KOPT-K1 (cell line): ENCODE measurements around the gene POU2F3.

Experiments
- H3K27ac ChIP-seq: fragments of 200-600 bp; sonication (generic); 2 replicates; pipeline ENCODE4 v1.5.1; 2016; ENCODE audit warnings: antibody characterized with exemption, mild to moderate bottlenecking, low read depth, low read length; ENCODE audit not compliant: poor library complexity, severe bottlenecking
- H3K36me3 ChIP-seq: fragments of 200-600 bp; sonication (generic); 2 replicates; pipeline ENCODE4 v1.5.1; 2017; ENCODE audit warnings: antibody characterized with exemption, mild to moderate bottlenecking, low read length, moderate library complexity; ENCODE audit not compliant: insufficient read depth
- H3K9me3 ChIP-seq: fragments of 200-600 bp; sonication (generic); 2 replicates; pipeline ENCODE4 v1.5.1; 2017; ENCODE audit warnings: antibody characterized with exemption, low read length, mild to moderate bottlenecking; ENCODE audit not compliant: insufficient read depth, poor library complexity, severe bottlenecking

The POU2F3 gene

DNA sequence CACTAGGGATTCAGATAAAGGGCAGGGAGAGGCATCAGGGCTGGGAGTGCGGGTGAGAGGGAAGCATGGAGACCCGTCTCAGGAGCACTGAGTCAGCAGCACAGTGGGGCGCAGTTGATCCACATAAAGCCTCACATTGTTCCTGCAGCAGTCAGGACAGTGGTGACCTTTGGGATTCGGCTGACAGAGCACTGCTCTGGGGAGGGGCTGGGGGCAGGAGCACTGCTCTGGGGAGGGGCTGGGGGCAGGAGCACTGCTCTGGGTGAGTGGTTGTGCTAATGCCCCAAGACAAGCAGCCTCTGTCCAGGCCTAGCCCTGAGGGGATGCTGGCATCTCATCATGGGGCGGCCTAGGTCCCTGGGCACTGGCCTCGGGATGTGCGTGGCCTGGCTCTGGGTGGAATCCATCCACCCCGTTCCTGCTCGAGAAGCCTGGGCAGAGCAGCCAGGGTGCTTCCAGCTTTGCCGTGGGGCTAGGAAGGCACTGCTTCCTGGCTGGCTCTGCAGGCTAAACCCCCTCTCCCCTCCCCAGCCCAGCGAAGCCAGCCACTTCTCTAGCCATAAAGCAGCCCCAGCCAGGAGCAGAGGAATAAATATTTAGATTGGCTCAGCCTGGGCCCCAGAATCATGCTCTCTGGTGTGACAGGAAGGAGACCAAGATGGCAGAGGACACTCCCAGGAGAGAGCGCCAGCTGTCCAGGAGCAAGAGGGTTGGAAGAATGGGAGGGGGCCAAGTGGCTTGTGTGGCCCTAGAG, 21.8 kb upstream of the POU2F3 start:
- no peak overlapping the region for H3K27ac ChIP-seq

DNA sequence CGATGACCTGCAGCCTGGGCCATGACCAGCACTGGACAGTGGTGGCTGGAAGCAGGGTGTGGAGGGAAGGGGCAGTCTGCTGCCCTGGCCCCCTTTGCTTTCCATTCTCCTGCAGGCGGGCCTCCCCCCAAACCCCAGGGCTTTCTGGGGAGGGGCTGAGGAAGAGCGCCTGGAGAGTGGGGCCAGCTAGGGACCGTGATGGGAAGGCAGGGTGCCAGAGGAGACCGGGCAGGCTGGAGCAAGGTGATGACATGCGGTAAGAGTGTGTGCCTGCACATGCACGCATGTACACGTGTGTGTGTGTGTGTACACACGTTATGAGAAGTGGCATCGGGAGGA, 21.3 kb upstream of the POU2F3 start:
- H3K9me3 ChIP-seq, result no peaks in the 10 kb centered on the region
- no peak overlapping the region for H3K27ac ChIP-seq

More for the DNA sequence above, 21.8 kb upstream of the POU2F3 start:
- no peaks in the 10 kb centered on the region for H3K36me3 ChIP-seq
- H3K9me3 ChIP-seq, result no peaks in the 10 kb centered on the region

DNA sequence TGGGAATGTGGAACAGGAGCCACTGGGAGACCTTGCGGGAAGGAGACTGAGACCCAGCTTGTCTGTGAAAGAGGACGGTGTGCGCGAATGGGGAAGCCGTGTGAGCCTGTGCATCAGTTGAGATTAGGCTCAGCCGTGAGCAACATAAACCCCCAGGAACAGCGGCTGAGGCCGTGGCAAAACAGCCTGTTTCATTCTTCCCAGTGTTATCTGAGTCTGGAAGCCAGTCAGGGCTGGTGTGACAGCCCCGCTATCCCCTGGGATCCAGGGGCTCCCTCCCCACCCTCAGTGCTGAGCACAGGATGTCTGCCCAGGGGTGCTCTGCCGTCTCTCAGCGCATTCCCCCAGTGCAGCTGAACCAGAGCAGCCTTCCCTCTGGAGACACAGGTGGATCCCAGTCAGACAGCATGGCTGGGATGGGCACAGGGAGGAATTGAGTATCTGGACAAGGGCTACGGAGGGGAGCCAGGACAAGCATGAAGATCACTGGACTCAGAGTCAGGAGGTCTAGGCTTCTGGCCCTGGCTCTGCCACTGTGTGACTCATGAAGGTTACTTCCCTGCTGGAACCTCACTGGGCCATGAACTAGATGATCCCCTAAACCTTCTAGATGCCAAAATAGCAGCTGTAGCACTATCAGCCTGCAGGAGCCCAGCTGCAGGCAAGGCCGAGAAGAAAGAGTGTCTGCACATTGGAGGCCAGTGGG, 20.6 kb upstream of the POU2F3 start:
- no peaks in the 10 kb centered on the region for H3K9me3 ChIP-seq
- no peaks in the 10 kb centered on the region for H3K36me3 ChIP-seq
- no peak overlapping the region for H3K27ac ChIP-seq

More for the DNA sequence above, 21.3 kb upstream of the POU2F3 start:
- no peaks in the 10 kb centered on the region for H3K36me3 ChIP-seq

DNA sequence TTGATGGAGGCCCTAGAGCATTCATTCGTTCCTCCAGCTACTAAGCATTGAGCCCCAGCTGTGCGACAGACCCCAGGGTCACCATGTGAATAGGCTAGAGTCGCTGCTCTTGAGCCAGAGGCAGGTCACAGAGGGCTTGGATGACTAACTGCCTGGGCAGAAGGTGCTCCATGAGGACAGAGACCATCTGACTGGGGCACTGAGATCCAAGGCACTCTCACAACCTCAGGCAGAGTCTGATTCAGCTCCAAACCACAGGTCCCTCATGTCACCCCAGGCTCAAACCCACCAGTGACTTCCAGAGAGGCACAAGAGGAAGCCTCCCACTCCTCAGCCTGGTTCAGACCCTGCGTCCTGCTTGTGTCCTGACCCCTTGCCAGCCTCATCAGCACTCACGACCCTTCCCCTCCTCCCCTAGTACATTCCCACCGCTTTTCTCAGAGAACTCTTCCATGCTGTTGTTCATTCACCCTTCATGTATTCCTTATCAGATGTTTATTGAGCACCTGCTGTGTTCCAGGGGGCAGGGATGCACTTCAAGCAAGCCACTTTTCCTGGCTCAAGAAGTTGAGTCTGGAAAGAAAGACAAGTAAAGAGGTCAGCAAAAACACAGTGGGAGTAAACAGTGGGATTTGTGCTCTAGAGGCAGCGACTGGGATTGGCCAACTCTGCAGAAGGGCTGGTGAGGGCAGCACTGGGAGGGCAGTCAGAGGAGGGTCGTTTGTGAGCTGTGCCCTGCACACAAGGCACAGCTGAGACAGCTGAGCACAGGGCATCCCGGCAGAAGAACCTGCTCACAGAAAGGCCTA, 19.8 kb upstream of the POU2F3 start:
- H3K27ac ChIP-seq, result no peak overlapping the region
- no peaks in the 10 kb centered on the region for H3K36me3 ChIP-seq
- no peaks in the 10 kb centered on the region for H3K9me3 ChIP-seq

DNA sequence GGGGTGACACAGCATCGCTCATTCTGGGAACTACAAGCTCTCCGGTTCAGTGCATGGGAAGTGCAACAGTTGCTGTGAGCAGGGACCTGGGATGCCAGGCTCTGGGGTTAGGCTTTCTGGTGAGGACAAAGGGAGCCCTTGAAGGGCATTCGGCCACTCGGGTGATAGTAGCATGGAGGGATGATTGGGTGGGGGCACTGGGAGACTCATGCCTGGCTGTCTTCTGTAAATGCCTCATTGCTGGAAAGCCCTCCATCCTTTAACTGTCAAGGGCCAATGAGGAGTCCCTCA, 19.2 kb upstream of the POU2F3 start:
- H3K9me3 ChIP-seq, result no peaks in the 10 kb centered on the region
- H3K36me3 ChIP-seq, result no peaks in the 10 kb centered on the region
- no peak overlapping the region for H3K27ac ChIP-seq

DNA sequence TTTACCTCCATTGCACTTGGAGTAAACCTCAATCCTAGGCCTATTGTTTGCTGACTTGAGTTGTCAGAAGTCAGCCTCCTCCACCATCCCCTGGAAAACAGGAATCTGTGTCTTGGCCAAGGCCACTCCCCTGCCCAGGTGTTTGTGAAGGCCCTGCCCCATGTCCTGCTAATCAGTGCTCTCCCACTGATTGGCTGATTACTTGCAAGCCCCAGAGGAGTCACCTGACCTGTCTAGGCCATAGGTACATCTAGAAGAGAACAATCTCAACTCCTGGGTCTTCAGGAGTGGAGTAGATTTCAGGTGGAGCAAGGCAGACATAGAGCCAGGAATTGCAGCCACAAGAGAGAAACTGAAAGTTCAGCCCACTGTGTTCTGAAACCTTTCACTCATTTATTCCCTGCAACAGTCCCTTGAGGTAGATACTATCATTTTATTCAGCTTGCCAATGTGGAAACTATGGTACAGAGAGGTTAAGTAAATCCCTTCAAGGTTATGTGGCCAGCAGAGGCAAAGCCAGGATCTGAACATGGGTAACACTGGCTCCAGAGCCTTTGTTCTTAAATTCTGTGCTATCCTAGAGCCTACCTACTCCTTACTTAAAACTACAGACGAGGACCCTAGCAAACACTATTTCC, 18.7 kb upstream of the POU2F3 start:
- no peaks in the 10 kb centered on the region for H3K36me3 ChIP-seq
- no peak overlapping the region for H3K27ac ChIP-seq
- no peaks in the 10 kb centered on the region for H3K9me3 ChIP-seq

DNA sequence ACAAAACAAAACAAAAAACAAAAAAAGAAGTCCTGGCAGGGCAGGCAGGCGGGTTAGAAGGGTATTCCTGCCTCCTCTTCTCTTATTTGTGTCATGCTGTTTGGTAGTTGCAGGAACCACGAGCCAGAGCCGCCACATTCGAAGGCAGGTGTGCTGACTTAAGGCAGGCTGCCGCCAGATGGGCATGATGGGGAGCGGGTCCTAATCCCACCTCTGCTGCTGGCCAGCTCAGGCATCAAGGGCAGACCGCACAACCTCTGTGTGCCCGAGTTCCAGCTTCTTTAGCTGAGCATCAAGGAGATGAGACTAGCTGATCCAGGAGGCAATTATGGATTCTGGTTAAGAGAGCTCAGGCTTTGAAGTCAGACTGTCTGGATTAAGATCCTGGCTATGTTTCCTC, 17.0 kb upstream of the POU2F3 start:
- H3K36me3 ChIP-seq, result no peaks in the 10 kb centered on the region
- H3K9me3 ChIP-seq, result no peaks in the 10 kb centered on the region
- H3K27ac ChIP-seq, result no peak overlapping the region

DNA sequence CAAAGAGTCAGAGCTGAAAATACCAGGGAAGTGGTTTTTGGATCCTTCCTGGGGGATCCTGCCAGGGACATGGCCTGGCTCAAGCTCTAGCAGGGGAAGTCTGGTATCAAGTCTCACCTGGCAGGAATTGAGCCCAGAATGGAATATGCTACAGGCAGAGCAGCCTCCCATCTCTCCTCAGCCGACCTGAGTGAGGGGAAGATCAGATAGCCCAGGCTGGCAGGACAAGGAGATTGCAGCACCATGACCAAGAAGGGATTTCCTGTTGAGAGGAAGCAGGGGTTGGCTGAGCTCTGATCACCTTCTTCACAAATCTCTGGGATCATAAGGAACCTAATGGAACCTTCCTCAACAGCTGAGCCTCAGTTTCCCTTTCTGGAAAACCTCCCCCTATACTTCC, 16.1 kb upstream of the POU2F3 start:
- H3K27ac ChIP-seq, result no peak overlapping the region
- no peaks in the 10 kb centered on the region for H3K36me3 ChIP-seq
- no peaks in the 10 kb centered on the region for H3K9me3 ChIP-seq

DNA sequence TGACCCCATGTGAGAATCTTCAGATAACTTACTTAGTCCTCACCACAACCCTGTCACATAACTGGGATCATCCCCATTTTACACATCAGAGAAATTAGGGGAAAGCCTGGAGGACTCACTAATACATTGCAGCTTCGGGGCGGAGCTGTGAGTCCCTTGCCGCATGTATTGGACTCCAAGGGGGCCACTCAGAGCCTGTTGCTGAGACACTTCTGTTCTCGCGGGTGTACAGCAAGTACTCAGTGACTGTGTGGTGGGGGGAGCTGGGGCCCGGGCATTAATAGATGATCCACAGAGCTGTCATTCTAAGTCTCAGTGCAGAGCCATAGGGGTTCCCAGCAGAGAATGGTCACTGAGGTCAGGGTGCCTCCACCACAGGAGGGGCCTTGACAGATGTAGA, 15.6 kb upstream of the POU2F3 start:
- Histone ChIP-seq H3K36me3 (no peaks in the 10 kb centered on the region), H3K9me3 (no peaks in the 10 kb centered on the region), H3K27ac (no peak overlapping the region)

DNA sequence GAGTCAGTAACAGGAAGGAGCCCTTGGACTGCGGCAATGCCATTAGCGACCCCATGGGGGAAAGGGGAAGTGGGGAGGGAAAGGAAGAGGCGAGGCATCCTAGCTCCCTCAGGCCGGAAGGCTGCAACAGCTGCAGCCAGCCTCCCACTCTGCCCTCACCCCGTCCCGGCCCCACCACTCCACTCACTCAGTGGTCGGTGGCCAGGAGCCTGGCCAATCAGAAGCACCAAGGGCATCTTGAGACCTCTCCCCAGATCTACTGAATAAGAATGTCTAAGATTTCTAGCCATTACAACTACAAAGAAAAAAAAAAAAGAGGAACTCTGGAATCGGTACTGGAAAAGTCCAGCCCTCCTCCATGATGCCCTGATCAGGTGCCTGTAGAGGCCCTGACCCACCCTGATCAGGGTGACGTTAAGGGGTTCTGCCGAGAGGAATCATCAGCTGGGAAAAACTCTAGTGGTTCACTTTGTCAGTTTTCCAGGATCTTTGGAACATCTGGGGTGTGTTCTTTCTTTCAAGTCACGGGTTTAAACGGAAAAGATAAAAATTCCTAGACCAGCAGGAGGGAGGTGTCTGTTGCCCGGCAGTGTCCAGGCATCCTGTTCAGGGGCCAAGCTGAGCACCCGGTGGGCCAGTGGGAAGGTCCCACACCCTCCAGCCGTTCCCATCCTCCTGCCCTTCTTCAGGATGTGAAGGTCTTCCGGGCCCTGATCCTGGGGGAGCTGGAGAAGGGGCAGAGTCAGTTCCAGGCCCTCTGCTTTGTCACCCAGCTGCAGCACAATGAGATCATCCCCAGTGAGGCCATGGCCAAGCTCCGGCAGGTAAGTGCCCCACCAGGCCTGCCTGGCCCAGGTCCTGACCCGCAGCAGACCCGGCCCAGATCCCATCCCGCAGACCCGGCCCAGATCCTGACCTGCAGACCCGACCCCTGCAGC, 14.7 kb upstream of the POU2F3 start:
- H3K27ac ChIP-seq, result no peak overlapping the region
- no peaks in the 10 kb centered on the region for H3K36me3 ChIP-seq
- no peaks in the 10 kb centered on the region for H3K9me3 ChIP-seq

DNA sequence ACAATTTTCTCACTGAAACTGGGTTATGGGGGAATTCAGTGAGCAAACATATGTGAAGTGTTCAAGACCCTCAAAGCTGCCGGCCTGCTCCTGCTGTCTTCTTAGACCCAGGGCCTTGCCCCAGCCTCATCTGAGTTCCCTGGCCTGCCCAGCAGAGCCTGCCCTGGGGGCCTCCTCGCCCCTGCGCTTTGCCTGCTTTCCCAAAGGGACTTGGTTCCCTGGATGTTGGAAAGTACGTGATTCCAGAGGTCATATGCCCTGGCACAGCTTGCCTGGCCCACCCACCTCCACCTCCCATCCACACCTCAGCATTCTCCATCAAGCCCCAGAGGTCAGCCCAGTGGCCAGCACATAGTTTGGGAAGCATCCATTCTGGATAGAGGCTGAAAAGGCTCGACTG, 13.7 kb upstream of the POU2F3 start:
- Histone ChIP-seq H3K27ac (no peak overlapping the region), H3K36me3 (no peaks in the 10 kb centered on the region), H3K9me3 (no peaks in the 10 kb centered on the region)

DNA sequence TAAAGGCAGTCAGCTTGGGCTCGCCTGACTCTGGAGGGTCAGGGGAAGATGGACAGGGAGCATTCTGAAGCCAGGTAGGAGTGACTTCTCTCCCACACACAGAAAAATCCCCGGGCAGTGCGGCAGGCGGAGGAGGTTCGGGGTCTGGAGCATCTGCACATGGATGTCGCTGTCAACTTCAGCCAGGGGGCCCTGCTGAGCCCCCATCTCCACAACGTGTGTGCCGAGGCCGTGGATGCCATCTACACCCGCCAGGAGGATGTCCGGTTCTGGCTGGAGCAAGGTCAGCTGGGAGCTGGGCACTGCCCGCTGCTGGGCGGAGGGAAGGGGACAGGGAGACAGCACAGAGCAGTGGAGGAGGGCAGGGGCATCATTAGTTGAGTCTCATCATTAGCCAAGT, 13.2 kb upstream of the POU2F3 start:
- H3K27ac ChIP-seq, result no peak overlapping the region
- H3K36me3 ChIP-seq, result no peaks in the 10 kb centered on the region

DNA sequence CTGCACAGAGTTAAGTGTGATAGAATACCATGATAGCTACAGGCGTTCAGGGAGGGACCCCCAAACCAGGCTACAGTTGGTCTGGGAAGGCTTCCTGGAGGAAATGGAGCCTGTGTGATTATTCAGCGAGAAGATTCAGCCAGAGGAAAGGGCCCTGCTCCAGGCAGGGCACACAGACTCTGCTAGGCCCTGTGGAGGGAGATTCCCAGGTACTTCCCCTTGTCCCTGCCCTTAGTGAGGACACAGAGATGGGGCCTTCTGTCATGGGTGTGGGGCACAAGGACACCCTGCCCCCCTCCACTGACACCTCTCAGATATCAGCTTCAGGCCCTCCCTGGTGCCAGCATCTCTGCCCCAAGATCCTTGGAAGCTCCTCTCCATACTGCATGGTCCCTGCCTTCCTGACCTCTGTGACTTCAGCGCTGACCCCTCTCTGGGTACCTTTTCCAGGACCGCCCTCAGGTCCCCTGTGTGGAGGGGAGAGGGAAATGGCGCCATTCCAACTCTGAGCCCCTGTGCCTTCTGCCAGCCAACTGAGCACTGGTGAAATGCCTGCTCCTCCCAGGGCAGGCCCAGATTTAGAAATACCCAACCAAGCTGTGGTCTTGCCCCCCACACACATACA, 12.6 kb upstream of the POU2F3 start:
- no peaks in the 10 kb centered on the region for H3K36me3 ChIP-seq
- no peak overlapping the region for H3K27ac ChIP-seq
- H3K9me3 ChIP-seq, result no peaks in the 10 kb centered on the region

More for the DNA sequence above, 13.2 kb upstream of the POU2F3 start:
- H3K9me3 ChIP-seq, result no peaks in the 10 kb centered on the region

DNA sequence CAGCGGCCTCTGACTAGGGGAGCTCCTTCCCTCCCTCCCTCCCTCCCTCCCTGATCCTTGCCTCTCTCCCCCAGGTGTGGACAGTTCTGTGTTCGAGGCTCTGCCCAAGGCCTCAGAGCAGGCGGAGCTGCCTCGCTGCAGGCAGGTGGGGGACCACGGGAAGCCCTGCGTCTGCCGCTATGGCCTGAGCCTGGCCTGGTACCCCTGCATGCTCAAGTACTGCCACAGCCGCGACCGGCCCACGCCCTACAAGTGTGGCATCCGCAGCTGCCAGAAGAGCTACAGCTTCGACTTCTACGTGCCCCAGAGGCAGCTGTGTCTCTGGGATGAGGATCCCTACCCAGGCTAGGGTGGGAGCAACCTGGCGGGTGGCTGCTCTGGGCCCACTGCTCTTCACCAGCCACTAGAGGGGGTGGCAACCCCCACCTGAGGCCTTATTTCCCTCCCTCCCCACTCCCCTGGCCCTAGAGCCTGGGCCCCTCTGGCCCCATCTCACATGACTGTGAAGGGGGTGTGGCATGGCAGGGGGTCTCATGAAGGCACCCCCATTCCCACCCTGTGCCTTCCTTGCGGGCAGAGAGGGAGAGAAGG, 11.1 kb upstream of the POU2F3 start:
- Histone ChIP-seq H3K27ac (no peak overlapping the region), H3K36me3 (no peaks in the 10 kb centered on the region), H3K9me3 (peaks cover 6% of the 10 kb centered on the region)
